Measurements from ENCODE around the gene HS6ST1.

Gene HS6ST1

DNA sequence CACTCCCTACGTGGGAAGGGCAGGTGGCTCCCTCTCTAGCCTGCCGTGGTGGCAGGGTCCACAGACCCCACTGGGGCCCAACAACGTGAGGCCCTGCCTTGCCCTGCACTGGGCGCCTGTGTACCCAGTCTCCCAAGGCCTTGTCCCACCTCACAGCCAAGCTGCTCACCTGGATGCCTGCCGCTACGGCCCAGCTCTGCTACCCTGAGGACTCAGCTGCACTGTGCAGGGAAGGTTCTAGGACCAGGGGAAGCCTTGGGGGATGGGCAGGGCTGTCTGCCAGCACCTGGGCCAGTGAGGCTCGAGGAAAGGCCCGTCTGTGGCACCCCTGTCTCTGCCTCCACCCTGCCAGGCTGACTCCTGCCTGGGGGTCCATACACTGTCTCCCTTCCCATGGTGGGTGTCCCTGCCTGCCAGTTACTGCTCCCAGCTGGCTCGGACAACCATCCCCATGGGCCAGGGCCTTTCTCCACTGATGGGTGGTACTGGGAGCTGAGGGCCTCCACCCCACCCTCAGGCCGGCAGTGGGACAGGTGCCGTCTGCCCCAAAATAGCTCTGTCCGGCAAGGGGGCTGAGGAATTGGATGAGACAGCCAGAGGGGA, 33.2 kb downstream of the HS6ST1 start:
- no peak for DNase-seq (ENCODE audit: insufficient read length, low spot score)
- FAIRE-seq, result no peak
- TF ChIP-seq PAX5 (IDR thresholded peaks at IDR 0.05; ENCODE audit: insufficient read depth, low read length, severe bottlenecking), result no peak
- no peak for TF ChIP-seq POLR2AphosphoS5 (IDR thresholded peaks at IDR 0.05; ENCODE audit: low read depth, low read length)
- TF ChIP-seq TAF1 (IDR thresholded peaks at IDR 0.05; ENCODE audit: low read depth, low read length), result no peak
- TF ChIP-seq POLR2A (IDR thresholded peaks at IDR 0.05; ENCODE audit: low read depth, low read length), result no peak
- TF ChIP-seq POU2F2 (IDR thresholded peaks at IDR 0.05; ENCODE audit: low read depth, low read length), result no peak
- TF ChIP-seq SPI1 (IDR thresholded peaks at IDR 0.05; ENCODE audit: low read depth, low read length), result no peak

DNA sequence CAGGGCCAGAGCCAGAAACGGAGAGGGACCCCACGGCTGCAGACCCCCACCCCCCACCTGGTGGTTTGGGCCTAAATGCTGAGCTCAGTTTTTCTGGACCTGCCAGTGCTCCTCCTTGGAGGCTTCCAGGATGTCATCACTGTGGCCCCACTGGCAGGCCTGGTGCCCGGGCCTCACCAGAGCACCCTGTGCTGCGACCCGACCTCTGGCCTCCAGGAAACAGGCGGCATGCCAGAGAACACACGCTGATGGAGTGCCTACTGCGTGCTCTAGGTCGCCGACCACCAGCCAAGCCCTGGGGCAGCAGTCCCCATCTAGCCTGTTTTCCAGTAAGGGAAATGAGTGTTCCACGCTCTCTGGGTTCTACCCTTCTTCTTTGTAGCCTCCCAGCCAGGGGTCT, 33.8 kb downstream of the HS6ST1 start:
- no peak for FAIRE-seq
- TF ChIP-seq POLR2AphosphoS5 (IDR thresholded peaks at IDR 0.05; ENCODE audit: low read depth, low read length) (no peak), POU2F2 (IDR thresholded peaks at IDR 0.05; ENCODE audit: low read depth, low read length) (no peak), POLR2A (IDR thresholded peaks at IDR 0.05; ENCODE audit: low read depth, low read length) (no peak), PAX5 (IDR thresholded peaks at IDR 0.05; ENCODE audit: insufficient read depth, low read length, severe bottlenecking) (no peak), TAF1 (IDR thresholded peaks at IDR 0.05; ENCODE audit: low read depth, low read length) (no peak), SPI1 (IDR thresholded peaks at IDR 0.05; ENCODE audit: low read depth, low read length) (no peak)
- DNase-seq (ENCODE audit: insufficient read length, low spot score), result no peak

DNA sequence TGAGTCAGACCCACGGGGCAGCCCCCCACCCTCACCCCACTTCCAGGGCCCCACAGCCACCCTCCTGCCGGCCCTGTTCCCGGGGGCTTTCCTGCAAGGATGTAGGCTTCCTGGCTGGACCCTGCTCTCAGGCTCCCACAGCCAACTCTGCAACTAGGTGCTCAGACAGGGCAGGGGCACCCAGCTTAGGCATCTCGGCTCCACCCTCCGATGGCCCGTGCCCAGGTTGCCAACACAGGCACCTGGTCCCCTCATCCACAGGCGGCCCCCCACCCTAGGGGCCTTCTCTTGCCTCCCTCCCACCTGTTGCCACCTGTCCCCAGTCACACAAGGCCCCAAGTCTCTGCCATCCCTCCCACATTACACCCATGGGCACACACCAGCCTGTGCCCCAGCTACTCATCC, 34.6 kb downstream of the HS6ST1 start:
- FAIRE-seq (no peak), DNase-seq (ENCODE audit: insufficient read length, low spot score) (no peak)
- TF ChIP-seq SPI1 (IDR thresholded peaks at IDR 0.05; ENCODE audit: low read depth, low read length) (no peak), POLR2A (IDR thresholded peaks at IDR 0.05; ENCODE audit: low read depth, low read length) (no peak), POLR2AphosphoS5 (IDR thresholded peaks at IDR 0.05; ENCODE audit: low read depth, low read length) (no peak), TAF1 (IDR thresholded peaks at IDR 0.05; ENCODE audit: low read depth, low read length) (no peak), PAX5 (IDR thresholded peaks at IDR 0.05; ENCODE audit: insufficient read depth, low read length, severe bottlenecking) (no peak), POU2F2 (IDR thresholded peaks at IDR 0.05; ENCODE audit: low read depth, low read length) (no peak)

DNA sequence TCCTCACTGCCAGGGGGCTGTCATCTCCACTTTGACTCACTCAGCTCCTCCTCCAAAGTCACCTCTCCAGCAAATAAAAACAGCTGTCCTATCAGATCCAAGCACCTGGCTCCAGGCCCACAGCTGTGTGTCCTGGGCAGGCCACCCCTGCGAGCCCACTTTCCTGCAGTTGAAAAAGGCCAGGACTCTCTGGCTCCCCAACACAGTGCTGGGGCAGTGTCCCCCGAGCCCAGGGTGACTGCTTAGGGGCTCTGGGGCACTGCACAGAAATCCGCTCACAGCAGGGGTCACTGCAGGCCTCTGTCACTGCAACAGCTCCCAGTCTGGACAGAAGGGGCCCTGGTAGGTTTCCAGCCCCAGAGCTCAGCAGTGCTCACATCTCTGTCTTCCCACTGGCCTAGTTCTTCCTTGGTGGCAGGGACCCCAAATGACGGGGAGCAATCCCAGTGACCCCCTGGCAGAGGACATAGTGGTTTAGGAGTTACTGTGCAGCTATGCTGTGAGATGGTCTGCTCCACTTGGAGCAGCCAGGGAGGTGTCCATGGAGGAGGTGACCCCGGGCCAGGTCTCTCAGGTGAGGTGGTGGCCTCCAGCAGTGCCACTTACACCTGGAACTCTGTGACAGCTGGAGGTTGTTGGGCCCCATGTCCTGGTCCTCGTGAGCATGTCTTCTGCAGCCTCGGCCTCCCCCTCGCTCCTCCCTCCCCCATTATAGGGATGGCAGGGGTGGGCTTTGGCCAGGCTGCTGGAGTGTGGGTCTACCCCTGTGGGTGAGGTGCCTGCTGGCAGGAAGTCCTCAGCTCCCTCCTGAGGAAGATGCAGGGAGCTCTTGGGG, 35.5 kb downstream of the HS6ST1 start:
- no peak for TF ChIP-seq PAX5 (IDR thresholded peaks at IDR 0.05; ENCODE audit: insufficient read depth, low read length, severe bottlenecking)
- no peak for TF ChIP-seq POLR2A (IDR thresholded peaks at IDR 0.05; ENCODE audit: low read depth, low read length)
- TF ChIP-seq TAF1 (IDR thresholded peaks at IDR 0.05; ENCODE audit: low read depth, low read length), result no peak
- no peak for TF ChIP-seq POLR2AphosphoS5 (IDR thresholded peaks at IDR 0.05; ENCODE audit: low read depth, low read length)
- TF ChIP-seq POU2F2 (IDR thresholded peaks at IDR 0.05; ENCODE audit: low read depth, low read length), result no peak
- TF ChIP-seq SPI1 (IDR thresholded peaks at IDR 0.05; ENCODE audit: low read depth, low read length), result no peak
- DNase-seq (ENCODE audit: insufficient read length, low spot score) (no peak), FAIRE-seq (no peak)

- FAIRE-seq (no peak), DNase-seq (ENCODE audit: insufficient read length, low spot score) (no peak)
- no peak for TF ChIP-seq POU2F2 (IDR thresholded peaks at IDR 0.05; ENCODE audit: low read depth, low read length)
- TF ChIP-seq TAF1 (IDR thresholded peaks at IDR 0.05; ENCODE audit: low read depth, low read length), result no peak
- TF ChIP-seq SPI1 (IDR thresholded peaks at IDR 0.05; ENCODE audit: low read depth, low read length), result no peak
- TF ChIP-seq POLR2A (IDR thresholded peaks at IDR 0.05; ENCODE audit: low read depth, low read length), result no peak
- no peak for TF ChIP-seq POLR2AphosphoS5 (IDR thresholded peaks at IDR 0.05; ENCODE audit: low read depth, low read length)
- TF ChIP-seq PAX5 (IDR thresholded peaks at IDR 0.05; ENCODE audit: insufficient read depth, low read length, severe bottlenecking), result no peak
Measured at GRCh38 chr2:128282246-128282975, 36.3 kb downstream of the HS6ST1 start.

- TF ChIP-seq POU2F2 (IDR thresholded peaks at IDR 0.05; ENCODE audit: low read depth, low read length) (no peak), PAX5 (IDR thresholded peaks at IDR 0.05; ENCODE audit: insufficient read depth, low read length, severe bottlenecking) (no peak), POLR2AphosphoS5 (IDR thresholded peaks at IDR 0.05; ENCODE audit: low read depth, low read length) (no peak), TAF1 (IDR thresholded peaks at IDR 0.05; ENCODE audit: low read depth, low read length) (no peak), POLR2A (IDR thresholded peaks at IDR 0.05; ENCODE audit: low read depth, low read length) (no peak), SPI1 (IDR thresholded peaks at IDR 0.05; ENCODE audit: low read depth, low read length) (no peak)
- DNase-seq (ENCODE audit: insufficient read length, low spot score), result no peak
- FAIRE-seq, result no peak
Measured at GRCh38 chr2:128281852-128282245, 36.8 kb downstream of the HS6ST1 start.

GRCh38 chr2:128280901-128281321, 37.8 kb downstream of the HS6ST1 start:
- no peak for FAIRE-seq
- no peak for DNase-seq (ENCODE audit: insufficient read length, low spot score)
- TF ChIP-seq SPI1 (IDR thresholded peaks at IDR 0.05; ENCODE audit: low read depth, low read length) (no peak), POLR2A (IDR thresholded peaks at IDR 0.05; ENCODE audit: low read depth, low read length) (no peak), POLR2AphosphoS5 (IDR thresholded peaks at IDR 0.05; ENCODE audit: low read depth, low read length) (no peak), TAF1 (IDR thresholded peaks at IDR 0.05; ENCODE audit: low read depth, low read length) (no peak), PAX5 (IDR thresholded peaks at IDR 0.05; ENCODE audit: insufficient read depth, low read length, severe bottlenecking) (no peak), POU2F2 (IDR thresholded peaks at IDR 0.05; ENCODE audit: low read depth, low read length) (no peak)

DNA sequence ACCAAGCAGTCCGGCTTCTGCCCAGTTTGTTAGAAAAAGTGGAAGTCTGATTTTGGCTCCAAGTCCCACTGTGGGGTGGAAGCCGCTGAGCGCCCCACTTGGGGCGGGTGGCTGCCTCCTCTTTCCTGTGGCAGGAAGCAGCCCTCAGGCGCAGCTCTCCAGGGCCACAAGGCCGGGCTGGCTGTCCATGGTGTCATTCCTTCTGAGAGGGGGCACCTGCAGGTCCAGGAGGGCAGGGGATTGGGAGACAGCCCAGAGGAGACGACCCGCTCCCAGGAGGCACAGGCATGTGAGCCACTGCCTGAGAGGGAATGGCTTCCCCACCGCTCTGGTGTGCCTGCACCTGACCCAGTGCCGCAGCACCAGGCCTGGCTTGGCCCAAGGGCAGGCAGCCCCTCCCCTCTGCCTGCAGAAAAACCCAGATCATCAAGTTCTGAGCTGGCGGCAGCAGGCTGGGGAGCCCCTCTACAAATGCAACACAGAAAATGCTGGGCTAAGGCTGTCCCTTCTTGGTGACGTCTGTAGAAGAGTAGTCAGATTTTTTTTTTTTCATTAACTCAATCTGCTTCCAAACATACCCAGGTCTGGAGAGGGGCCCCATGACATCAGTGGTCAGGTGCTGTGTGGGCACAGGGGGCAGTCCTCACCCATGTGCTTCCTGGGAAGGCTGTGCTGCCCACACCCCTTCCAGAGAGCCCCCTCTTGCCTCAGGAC, 38.4 kb downstream of the HS6ST1 start:
- peak; percentile 13 for FAIRE-seq
- no peak for TF ChIP-seq TAF1 (IDR thresholded peaks at IDR 0.05; ENCODE audit: low read depth, low read length)
- TF ChIP-seq POLR2A (IDR thresholded peaks at IDR 0.05; ENCODE audit: low read depth, low read length), result no peak
- no peak for TF ChIP-seq PAX5 (IDR thresholded peaks at IDR 0.05; ENCODE audit: insufficient read depth, low read length, severe bottlenecking)
- TF ChIP-seq SPI1 (IDR thresholded peaks at IDR 0.05; ENCODE audit: low read depth, low read length), result no peak
- no peak for TF ChIP-seq POU2F2 (IDR thresholded peaks at IDR 0.05; ENCODE audit: low read depth, low read length)
- no peak for TF ChIP-seq POLR2AphosphoS5 (IDR thresholded peaks at IDR 0.05; ENCODE audit: low read depth, low read length)
- no peak for DNase-seq (ENCODE audit: insufficient read length, low spot score)

Measured in GM12891 (cell line).